GM21423 (cell line): Measurements from ENCODE around the gene CPS1.
A peak's percentile ranks its signal among the peaks of the same experiment; 100 is the strongest.

Experiments
- ATAC-seq: cut with Tn5 transposase; IDR thresholded peaks from one replicate; pipeline ENCODE4 v1.9.1; 2021; ENCODE audit warnings: mild to moderate bottlenecking, moderate library complexity; ENCODE audit not compliant: unreplicated experiment

The CPS1 gene

DNA sequence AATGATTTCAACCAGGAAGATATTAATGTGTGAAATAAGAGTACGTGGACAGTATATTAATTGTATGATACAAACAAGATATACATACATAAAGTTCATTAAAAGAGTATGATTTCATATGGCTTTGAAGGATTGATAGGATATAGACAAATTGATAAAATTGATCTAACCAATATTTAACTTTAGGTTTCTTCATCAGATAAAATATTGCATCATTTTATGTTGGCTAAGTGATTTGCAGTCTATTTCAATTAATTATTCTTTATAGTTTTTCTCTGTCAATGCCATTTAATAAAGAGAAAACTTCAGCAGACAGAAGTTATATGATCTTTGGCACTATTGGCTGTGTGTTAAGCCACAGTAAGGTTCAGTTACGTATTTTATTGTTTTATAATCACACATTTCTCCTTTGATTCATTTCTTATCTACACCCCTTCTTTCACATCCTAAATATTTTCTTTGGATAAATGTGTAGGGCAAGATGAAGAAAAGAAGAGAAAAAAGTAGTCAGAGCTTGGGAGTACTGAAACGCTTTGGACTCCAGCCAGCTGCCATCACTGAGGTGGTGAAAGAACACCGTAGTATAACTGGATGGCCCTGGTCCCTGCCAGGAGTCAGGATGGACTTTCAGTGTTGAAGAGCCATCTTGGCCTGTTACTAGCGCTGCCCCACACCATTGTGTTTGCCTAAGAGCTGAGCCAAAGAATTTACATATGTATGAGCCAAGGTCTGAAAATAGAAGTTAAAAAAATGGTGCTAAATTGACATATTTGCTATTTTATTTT, 9.8 kb upstream of the CPS1 start:
- no peak for ATAC-seq

DNA sequence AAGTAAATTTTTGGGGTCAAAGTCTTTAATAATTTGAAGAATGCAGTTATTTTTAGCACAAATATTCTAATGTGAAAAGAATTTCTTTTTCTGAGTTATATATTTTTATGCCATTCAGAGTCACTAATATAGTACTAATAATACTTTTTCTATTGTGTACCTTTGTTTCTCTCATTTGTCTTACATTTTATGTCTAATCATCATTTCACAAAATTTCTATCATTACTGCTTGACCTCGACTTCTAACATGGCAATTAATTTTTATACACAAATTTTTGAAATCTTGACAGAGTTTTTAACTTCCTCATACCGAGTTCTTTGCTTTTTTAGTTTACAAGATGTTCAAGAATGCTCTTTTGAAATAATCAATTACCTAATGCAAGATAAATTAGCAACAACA, 8.4 kb upstream of the CPS1 start:
- no peak for ATAC-seq

DNA sequence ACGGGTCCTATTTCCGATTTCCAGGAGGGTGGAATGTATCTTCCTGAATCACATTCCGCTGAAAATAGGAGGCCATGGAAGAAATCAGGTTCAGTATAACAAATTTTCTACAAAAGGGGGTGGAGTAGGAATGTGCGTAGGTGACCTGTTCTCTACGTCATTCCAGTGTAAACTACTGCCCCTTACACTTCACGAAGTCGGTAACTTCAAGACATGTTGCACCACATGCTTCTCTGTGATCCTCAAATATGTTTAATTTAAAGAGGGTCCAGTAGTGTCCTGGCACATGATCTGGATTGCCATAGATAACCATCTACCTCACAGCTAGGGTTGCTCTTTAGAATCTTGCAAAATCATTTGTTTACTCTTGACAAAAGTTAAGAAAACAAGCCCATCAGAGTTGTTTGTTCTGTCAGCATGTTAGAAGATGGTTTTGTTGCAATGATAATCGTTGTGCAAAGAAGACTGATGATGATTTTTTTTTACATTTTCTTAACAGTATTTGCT, 7.5 kb upstream of the CPS1 start:
- ATAC-seq, result no peak

DNA sequence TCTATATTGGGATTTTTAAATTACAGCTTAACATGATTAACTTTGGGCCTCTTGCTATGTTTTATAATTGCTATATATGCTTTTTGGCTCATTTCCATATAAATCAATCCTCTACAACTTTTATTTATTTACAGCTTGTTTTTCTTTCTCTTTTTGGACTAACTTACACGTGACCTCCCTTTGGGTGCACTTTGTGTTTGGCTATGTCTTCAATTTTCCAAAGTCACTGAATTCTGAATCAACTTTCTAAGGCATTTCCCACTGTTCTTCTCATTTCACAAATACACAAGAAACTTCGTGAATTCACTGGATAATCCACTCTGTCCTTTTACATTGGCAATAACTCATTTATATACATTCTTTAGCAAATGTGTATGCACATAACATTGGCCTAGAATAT, 5.4 kb upstream of the CPS1 start:
- ATAC-seq, result no peak

DNA sequence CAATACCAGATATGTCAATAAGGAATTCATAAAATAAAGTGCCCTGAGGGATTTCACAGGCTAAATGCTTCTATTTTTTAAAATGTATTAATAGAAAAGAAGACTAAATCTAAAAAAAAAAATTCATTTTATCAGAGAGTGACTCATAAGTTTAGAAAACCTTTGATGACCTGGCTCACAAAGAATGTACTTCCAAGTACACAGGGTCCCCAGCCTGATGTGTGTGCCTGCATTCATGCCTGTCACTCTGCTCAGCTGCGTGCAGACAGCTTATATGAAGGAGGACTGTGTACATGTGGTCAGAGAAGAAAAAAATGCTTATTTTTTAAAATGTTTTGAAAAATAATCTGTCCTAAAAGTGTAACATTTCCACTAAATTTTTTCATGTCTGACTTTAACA, 3.0 kb upstream of the CPS1 start:
- ATAC-seq, result no peak

DNA sequence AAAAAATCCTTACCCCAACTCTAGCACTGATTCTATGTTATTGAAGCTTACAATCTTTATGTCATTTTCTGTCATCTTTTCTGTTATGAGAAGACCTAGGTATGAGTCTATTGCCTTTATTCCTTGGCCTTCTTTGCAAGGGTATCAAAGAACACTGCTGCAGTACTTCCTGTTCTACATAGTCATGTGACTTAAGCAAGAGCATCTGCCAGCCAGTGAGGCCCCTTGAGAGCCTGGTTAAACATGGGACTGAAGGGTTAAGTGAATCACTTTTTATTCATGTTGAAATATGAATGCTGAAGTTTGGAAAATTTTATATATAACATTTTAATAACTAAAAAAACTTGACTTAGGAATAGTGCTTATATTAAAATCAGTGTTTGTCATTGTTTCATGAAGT, 844 bp upstream of the CPS1 start:
- ATAC-seq, result no peak

DNA sequence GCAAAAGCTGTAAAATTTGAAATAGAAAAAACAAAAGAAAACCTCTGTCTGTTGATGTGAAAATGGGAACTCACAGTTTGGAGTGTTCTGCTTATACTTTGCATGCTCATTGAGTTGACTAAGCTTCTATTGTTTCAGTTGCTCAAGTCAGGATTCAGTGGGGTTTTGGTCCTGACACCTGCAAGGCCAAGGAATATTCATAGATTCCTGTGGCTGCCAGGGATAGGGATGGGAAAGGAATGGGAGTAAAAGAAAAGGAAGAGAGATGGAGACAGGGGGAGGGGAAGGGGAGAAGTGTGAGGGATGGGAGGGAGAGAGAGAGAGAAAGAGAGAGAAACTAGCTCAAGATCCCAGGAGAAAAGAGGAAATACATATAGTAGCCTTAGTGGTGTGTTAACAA, 1.3 kb downstream of the CPS1 start:
- no peak for ATAC-seq

DNA sequence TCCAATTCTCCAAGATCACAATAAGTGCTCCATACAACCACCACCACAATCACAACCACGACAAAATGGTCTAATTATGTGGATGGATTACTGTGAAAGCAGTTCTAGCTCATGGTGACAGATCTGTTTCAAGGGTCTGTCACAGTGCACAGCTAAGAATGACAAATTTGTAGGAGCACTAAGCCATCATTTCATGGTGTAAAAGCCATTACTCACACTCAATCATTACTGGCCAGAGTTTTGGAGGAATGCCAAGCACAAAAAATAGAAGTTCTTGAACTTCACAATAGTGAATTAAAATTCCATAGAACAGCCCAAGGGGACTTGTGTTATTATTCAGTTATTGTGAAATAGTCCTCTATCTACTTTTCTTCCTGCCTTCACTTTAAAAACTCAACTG, 2.3 kb downstream of the CPS1 start:
- ATAC-seq, result no peak

DNA sequence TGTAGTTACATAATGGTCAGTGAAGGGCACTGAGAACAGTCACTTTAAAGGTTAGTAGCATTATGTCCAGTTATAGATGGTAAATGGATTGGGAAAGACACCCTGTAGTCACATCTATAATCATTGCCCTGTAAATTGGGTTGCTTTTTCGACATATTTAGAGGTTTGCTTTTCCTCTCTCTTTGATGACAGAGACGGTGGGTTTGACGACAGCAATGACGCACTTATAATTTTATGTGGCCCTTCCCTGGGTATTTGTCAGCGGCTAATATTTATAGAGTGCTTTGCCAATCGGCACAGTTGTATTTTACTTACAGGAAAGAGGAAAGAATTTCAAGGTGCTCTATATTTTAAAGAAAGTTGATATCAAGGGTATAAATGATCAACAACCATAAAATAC, 2.8 kb downstream of the CPS1 start:
- no peak for ATAC-seq

DNA sequence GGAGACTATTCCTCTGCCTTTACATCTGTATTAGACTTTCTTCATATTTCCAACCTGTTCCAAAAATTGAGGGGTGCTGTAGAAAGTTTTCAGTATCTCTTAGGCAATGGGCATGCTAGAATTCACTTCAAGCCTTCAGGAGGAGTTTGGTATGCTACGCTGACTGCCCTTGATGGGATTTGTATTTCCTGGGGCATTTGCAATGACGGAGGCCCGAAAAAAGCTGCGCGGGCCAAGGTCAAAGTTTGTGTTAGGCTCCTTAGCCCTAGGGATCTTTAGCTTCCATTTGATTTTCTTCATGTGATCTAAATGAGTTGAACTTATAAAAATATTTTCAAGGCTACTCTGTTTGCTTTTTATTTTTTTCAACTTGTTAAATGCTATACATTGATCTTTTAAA, 5.1 kb downstream of the CPS1 start:
- ATAC-seq, result no peak

DNA sequence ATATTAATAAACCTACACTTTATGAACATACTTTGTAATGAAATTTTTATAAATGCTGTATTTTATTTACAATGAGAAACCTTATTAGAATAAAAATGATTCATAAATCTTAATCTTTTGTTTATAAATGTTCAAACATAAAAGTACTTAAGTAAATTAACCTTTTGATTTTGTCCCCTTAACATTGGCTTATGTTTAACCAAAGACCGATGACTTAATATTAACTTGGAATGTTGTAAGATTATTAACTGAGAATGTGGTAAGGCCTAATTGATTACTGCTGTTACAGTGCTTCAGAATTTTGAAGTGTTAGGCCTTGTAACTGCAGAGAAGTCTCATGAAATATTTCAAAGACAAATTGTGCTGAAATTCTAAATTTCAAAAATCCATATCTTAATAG, 5.7 kb downstream of the CPS1 start:
- ATAC-seq, result no peak

DNA sequence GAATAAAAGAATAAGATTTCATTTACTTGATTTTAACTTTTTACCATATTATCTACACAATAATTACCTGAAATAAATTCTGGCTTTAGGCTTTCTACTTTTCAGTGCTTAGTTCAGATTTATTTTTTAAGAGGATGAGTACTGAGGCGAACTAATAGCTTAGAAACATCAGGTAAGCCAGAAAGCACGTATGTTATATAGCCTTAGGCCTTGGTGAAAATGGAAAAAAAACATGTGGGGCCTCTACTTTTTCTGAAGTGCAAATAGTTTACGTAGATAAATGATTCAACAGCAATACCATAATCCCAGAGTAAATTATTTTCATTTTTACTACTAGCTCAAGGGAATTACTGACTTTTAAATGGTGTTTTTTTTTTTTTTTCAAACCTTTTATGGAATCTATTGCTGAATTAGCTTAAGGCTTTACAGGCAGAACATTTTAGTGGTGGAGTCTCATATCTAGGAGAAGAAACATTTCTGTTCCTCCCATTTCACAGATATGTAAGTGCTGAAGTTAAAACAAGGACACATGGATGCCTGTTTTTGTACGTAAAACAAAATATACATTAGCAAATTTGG, 6.2 kb downstream of the CPS1 start:
- no peak for ATAC-seq

DNA sequence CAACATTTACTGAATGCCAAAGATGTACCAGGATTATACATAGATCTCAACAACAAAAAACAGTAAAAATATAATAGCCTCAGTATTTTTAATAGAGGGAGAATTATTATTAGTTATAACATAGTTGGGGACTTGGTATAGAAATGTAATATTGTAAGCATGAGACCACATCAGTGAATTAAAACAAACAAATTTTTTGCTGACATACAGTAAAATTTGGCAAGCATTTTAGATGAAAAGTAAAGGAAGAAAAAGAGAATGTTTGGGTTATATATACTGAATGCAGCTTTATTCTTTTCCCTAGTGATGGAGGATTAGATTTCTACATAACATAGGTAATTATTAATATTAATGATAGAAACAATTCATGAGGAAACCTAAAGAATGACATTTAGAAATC, 10.9 kb downstream of the CPS1 start:
- no peak for ATAC-seq

DNA sequence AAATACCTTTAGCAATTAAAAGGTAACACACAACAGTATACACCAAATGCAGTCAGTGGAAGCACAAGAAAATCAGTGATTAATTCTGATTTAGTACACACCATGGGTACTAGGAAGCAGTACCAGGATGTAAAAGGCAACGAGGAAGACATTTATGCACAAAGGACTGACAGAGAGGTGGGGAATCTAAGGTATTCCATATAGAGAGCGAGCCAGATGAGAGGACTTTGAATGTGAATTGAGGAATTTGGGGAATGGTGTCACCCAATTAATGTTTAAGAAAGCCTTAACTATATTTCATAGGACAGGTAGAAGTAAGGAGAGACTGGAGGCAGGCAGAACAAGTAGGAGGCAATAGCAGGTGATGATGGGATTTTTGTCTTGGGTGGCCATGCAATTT, 11.7 kb downstream of the CPS1 start:
- no peak for ATAC-seq

DNA sequence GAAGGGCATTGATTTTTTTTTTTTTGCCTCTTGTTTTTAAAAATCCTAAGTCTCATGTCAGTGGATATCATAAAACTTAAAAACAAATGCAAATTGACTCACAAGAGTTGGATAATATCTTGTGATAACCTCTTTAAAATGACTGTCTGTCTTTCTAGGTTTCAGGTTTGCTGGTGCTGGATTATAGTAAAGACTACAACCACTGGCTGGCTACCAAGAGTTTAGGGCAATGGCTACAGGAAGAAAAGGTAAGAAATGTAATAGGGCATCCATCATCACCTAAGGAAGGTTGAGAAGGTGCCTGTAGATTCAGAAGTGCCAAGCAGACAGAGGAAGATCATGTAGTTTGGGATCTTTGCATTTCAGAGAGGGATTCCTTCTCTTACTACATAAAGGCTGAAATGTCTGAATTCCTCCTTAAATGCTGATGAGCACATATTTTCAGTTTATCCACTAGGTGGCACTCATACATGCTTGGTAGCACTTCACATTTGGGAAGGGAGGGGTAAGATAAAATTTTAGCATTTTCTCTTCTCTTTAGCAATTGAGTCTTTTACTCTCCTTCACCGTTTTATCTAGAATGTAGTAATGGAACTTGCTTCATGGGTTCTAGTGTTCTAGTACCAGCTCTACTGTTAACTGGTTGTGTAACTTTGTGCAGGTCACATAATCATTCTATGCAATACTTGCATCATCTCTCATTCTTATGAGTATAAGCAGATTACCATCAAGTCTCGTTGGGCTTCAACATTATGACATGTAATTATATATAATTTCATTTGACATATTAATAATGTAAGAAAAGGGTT, 21.1 kb downstream of the CPS1 start:
- peak; percentile 94 for ATAC-seq

DNA sequence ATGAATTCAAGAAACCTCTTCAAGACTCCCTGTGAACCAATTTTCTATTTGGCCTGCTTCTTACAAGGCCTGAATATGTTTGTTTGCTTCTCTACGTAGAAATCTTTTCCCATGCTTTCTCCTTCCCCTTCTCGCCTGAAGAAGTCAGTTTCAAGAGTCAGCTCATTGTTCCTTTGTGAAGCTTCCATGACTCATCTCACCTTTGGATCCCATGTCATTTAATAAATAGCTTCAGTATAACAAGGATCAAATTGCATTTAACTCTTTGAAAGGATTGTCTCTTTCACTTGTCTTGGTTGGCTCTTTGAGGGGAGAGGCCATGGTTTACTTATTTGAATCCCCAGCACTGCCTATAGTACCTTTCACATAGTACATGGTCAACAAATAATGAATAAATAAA, 28.4 kb downstream of the CPS1 start:
- no peak for ATAC-seq

DNA sequence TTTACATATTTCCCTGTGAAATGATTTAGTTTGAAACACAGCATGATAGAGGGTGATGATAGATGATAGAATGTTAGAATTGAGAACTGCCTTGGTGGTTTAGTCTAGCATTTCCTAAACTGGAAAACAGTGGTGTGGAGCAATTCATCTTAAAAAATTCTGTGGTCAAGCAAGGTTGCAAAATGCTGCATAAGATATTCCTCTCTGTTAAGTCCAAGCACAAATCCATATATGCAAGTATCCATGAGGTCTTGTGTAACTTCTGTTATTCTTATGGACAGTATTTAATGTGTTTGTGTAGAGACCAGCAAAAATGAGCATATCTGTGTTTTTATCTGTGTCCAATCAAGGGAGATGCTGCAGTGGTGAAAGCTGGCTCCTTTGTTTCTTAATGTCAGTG, 30.0 kb downstream of the CPS1 start:
- ATAC-seq, result no peak

DNA sequence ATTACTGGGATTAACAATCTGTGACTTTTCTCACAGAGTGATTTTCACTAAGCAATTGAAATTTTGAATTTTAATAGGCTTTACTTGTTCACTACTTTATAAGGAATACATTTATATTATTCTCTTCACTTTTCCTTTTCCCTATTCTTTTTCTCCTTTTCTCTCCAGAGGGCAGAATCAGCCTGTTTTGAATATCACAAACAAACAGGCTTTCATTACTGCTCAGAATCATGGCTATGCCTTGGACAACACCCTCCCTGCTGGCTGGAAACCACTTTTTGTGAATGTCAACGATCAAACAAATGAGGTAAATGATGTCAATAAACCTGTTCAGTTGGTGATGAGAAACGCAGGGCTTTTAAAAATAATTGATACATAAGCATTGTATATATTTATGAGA, 35.3 kb downstream of the CPS1 start:
- no peak for ATAC-seq

DNA sequence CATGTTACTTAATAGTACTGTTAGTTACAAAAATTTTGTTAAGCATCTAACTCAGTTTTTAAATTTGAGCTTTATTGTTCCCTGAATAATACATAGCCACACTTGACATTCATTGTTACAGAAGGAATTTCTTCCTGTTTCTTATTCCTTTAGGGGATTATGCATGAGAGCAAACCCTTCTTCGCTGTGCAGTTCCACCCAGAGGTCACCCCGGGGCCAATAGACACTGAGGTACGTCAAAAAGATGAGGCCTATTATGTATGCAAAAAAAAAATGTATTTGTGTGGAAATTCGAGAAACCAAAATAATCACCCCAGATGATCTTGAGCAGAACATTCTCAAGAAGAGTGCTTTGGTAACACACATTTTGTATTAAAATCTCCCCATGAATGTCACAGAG, 36.3 kb downstream of the CPS1 start:
- no peak for ATAC-seq

DNA sequence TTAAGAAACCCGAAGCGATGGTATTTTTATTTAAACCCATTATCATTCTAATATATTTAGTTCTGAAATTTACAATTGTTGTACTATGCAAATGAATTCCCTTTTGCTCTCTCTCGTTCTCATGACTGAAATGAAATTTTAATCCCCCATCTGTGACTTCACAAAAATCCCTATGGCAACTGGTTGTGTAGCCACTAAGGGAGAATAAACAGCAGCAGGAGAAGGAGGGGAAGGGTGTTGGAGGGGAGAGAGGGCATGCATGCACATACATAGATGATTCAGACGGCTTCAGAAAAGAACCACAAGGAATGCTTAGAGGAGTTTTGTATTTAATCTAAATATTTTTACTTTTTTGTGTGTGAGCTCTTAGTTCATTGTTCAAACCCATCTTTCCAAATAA, 36.8 kb downstream of the CPS1 start:
- no peak for ATAC-seq

DNA sequence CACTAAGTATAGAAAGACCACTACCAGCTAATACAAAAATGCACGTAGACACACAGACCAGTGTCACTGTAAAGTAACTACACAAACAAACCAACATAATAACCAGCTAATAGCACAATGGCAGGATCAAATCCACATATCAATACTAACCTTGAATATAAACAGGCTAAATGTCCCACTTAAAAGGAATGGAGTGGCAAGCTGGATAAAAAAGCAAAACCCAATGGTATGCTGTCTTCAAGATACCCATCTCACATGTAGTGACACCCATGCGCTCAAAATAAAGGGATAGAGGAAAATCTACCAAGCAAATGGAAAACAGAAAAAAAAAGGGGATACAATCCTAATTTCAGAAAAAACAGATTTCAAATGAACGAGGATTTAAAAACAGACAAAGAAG, 41.8 kb downstream of the CPS1 start:
- ATAC-seq, result no peak

DNA sequence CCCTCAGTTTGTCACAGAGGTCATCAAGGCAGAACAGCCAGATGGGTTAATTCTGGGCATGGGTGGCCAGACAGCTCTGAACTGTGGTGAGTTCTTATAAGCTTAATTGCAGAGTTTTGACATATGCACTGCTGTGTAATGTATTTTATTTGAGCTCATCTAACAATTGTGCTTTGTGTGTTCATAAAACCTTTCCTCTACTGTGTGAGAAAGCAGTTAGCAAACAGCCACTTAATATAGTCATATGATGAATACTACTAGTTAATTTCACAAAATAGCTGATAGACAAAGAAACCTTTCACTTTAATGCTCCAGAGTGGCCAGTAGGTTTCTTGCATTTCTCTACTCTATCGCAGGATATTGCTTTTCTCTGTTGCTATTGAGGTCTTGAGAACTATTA, 43.1 kb downstream of the CPS1 start:
- ATAC-seq, result no peak
